HG03108 (cell line): ENCODE data around the gene NLRX1.
"Not testable (repeated sequence)": the region's sequence is repeated elsewhere in the genome, so short reads cannot be mapped to it uniquely, and the experiment has no call there.

ENCODE experiments used
- ATAC-seq: cut with Tn5 transposase; IDR thresholded peaks from one replicate; pipeline ENCODE4 v1.9.1; 2021; ENCODE audit warnings: moderate library complexity; ENCODE audit not compliant: unreplicated experiment

Gene NLRX1

DNA sequence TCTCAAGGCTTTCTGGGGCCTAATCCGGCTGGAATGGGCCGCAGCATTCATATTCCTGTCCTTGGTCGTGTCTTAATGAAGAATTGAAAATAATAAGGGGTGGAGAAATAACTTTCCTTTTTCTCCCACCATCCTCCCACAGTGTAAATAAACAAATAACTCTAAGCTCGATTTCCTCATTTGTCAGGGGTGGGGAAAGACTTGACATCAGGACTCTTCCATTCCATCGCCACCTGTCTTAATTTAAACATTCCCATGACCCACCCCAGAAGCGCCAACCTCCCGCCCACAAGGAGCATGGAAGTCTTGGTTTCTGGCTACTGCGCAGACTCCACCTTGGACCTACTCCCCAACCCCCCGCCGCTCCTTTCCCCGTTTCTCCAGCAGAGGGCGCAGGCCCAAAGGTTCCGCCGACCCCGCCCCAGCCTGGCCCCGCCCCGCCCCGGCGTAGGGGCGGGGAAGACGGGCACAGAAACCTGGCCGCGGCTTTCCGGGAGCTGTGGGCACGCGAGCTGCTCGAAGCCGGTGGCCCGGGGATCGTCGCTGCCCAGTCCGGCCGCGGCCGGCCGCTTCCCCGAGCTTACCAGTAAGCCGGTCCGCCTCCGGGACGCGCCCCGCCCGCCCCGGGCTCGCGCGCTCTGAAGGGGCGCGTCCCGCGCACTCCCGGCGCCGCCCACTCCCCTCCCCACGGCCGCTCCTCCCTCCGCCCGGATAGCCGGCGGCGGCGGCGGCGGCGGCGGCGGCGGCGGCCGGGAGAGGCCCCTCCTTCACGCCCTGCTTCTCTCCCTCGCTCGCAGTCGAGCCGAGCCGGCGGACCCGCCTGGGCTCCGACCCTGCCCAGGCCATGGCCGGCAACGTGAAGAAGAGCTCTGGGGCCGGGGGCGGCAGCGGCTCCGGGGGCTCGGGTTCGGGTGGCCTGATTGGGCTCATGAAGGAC is 37.3 kb downstream of the NLRX1 start, which contains the start of gene CBL:
TSS of gene CBL (plus strand) at position 766 of the 937 bp plus-strand sequence. CDS start at position 845, 79 bp downstream.
- ATAC-seq, result peak; percentile 73

DNA sequence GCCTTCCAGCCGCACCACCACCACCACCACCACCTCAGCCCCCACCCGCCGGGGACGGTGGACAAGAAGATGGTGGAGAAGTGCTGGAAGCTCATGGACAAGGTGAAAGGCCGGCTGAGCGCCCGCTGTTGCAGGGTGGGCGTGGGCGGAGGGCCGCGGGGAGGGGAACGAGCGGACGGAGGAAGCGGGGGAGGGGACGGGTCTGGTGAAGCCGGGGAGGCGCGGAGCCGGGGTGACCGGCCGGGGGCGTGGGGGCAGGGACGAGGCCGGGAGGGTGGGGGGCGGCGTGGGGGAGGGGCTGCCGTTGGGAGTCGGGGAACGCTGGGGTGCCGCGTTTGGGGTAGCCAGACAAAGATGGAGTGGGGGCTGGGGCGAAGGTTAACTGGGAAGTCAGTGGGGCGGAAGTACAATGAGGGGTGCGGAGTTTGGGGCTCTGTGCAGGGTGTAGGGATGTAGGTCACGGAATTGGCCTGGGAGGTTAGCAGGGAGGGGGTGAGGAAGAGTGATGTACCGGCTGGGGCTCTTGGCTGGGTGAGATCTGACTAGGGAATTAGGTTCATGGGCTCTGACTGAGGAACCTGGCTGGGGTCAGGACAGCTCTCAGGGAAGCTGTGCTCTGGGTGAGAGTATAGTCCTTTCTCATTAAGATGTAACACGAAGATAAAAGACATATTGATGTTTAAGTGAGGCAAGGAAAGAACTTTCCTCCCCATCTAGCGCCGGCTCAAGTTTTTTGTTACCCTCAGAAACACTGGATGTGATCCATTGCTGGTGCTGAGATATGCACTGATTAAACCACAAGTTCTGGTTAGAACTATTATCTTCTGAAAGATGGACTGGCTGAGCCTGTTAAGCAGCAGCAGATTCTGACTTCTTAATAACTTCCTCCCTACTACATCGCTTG is 38.2 kb downstream of the NLRX1 start:
- ATAC-seq, result peak; percentile 4

GRCh38 chr11:119207415-119207960 is 39.0 kb downstream of the NLRX1 start:
- no peak for ATAC-seq

DNA sequence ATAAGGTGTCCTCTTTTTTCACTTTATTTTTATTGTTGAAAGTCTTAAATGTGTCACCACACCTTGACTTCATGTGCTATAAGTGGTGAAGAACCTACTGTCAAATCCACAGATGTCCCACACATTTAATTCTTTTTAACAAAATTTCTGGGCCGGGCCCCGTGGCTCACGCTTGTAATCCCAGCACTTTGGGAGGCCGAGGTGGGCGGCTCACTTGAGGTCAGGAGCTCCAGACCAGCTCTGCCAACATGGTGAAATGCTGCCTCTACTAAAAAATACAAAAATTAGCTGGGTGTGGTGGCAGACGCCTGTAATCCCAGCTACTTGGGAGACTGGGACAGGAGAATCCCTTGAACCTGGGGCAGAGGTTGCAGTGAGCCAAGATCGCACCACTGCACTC is 40.7 kb downstream of the NLRX1 start:
- no peak for ATAC-seq

GRCh38 chr11:119210050-119210449 is 41.5 kb downstream of the NLRX1 start:
- ATAC-seq, result no peak

GRCh38 chr11:119218141-119218878 is 49.8 kb downstream of the NLRX1 start:
- no peak for ATAC-seq

DNA sequence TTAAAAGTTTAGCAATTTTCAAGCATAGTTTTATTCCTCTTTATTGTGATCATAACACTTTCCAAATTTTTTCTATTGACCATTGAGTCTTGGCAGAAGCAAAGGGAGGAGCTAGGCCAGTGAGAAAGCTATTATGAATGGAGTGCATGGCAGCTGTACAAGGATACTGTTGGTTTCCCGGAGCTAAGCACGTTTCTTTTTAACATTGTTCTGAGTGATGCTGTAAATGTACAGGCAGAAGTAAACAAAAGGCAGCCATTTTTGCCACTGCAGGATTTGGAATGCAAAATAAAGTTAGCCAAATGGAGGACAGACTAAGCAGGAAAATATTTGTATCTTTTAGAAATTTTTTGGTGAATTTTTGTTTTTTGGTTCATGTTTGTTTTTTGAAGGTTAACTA is 53.8 kb downstream of the NLRX1 start:
- no peak for ATAC-seq

DNA sequence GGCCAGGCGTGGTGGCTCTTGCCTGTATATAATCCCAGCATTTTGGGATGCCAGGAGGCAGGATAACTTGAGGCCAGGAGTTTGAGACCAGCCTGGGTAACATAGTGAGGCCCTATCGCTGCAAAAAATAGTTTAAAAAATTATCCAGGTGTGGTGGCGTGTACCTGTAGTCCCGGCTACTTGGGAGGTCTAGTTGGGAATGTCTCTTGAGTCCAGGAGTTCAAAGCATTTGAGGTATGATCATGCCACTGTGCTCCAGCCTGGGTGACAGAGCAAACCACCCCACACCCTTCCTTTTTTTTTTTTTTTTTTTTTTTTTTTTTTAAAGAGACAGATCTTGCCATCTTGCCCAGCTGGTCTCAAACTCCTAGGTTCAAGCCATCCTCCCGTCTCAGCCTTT is 54.4 kb downstream of the NLRX1 start:
- ATAC-seq, result no peak

- ATAC-seq, result no peak
Measured at GRCh38 chr11:119223856-119224255, 55.3 kb downstream of the NLRX1 start.

- not testable (repeated sequence) for ATAC-seq
Measured at GRCh38 chr11:119228535-119229287, 60.2 kb downstream of the NLRX1 start.

DNA sequence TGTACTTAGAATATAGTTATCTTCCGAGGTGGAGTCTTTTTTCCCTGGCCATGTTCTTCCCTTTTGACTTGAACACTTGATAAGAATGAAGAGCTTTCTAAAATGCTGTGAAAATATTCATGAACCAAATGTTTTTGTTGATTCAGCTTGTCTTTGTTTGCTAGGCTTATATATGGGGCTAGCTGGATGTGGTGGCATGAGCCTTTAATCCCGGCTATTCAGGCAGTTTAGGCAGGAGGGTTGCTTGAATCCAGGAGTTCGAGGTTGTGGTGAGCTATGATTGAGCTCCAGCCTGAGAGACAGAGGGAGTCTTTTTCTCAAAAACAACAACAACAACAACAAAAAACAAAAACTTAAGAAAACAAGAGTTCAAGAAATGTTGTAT is 60.8 kb downstream of the NLRX1 start:
- no peak for ATAC-seq

- no peak for ATAC-seq
Measured at GRCh38 chr11:119229741-119230140, 61.2 kb downstream of the NLRX1 start.
